Ishikawa (cell line): ENCODE data around the gene SNRK.

ENCODE experiments used
- EGR1 ChIP-seq: IDR thresholded peaks from 2 replicates; pipeline ENCODE4 v1.6.1; 2012
- TEAD4 ChIP-seq: IDR thresholded peaks from 2 replicates; pipeline ENCODE4 v1.6.1; 2012
- YY1 ChIP-seq: IDR thresholded peaks from 2 replicates; pipeline ENCODE4 v1.6.1; 2012; ENCODE audit warnings: low read depth
- TF ChIP-seq, protein P1 (sequence below): IDR thresholded peaks from 2 replicates; pipeline ENCODE4 v1.6.1; 2012
- TF ChIP-seq, protein P2 (sequence below): IDR thresholded peaks from 2 replicates; pipeline ENCODE4 v1.6.1; 2012; ENCODE audit warnings: low read depth, mild to moderate bottlenecking
- TF ChIP-seq, protein P3 (sequence below): IDR thresholded peaks from 2 replicates; pipeline ENCODE4 v1.6.1; 2012

DNA sequence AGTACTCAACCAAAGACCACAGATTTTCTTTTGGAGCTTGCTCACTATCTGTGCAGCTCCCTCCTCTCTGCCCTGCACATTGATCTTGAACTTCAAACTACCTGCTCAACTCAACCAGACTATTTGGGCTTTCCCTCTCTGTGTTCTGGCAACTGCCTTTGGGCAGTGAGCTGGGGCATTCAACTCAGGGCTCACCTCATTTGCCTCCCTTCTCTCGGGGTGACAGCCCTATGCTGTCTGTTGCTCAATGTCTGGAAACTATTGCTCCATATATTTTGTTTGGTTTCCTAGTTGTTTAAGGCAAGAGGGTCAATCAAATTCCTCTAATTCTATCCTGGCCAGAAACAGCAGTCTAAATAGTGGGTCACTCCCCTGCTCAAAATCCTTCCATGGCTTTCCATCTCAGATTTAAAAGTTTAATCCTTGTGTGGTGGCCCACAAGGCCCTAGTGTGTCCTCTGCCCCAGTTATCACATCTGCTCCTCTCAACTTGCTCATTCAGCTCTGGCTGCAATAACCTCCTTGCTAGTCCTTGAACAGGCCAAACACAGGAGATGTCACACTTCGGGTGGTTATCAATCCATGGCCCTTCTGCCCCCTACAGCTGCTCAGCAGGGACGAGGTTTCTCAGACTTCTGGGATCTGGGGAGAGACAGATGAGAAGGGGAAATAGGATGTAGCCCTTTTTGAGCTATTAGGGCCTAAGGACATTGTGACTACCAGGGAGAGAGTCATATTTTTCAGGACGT lies 67.8 kb downstream of the SNRK start:
- TF ChIP-seq, protein P1, sequence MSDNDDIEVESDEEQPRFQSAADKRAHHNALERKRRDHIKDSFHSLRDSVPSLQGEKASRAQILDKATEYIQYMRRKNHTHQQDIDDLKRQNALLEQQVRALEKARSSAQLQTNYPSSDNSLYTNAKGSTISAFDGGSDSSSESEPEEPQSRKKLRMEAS = no peak
- no peak for TF ChIP-seq TEAD4
- no peak for TF ChIP-seq YY1
- TF ChIP-seq, protein P2, sequence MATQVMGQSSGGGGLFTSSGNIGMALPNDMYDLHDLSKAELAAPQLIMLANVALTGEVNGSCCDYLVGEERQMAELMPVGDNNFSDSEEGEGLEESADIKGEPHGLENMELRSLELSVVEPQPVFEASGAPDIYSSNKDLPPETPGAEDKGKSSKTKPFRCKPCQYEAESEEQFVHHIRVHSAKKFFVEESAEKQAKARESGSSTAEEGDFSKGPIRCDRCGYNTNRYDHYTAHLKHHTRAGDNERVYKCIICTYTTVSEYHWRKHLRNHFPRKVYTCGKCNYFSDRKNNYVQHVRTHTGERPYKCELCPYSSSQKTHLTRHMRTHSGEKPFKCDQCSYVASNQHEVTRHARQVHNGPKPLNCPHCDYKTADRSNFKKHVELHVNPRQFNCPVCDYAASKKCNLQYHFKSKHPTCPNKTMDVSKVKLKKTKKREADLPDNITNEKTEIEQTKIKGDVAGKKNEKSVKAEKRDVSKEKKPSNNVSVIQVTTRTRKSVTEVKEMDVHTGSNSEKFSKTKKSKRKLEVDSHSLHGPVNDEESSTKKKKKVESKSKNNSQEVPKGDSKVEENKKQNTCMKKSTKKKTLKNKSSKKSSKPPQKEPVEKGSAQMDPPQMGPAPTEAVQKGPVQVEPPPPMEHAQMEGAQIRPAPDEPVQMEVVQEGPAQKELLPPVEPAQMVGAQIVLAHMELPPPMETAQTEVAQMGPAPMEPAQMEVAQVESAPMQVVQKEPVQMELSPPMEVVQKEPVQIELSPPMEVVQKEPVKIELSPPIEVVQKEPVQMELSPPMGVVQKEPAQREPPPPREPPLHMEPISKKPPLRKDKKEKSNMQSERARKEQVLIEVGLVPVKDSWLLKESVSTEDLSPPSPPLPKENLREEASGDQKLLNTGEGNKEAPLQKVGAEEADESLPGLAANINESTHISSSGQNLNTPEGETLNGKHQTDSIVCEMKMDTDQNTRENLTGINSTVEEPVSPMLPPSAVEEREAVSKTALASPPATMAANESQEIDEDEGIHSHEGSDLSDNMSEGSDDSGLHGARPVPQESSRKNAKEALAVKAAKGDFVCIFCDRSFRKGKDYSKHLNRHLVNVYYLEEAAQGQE = no peak
- TF ChIP-seq, protein P3, sequence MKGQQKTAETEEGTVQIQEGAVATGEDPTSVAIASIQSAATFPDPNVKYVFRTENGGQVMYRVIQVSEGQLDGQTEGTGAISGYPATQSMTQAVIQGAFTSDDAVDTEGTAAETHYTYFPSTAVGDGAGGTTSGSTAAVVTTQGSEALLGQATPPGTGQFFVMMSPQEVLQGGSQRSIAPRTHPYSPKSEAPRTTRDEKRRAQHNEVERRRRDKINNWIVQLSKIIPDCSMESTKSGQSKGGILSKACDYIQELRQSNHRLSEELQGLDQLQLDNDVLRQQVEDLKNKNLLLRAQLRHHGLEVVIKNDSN = no peak
- no peak for TF ChIP-seq EGR1
